Right lobe of liver (tissue), 6 donors: ENCODE data around the gene GSTP1. TPM values are rescaled to one million over a fixed set of nuclear protein-coding genes. Genes with fewer than 3 reads are reported as not detected.
"Not testable (repeated sequence)": the region's sequence is repeated elsewhere in the genome, so short reads cannot be mapped to it uniquely, and the experiment has no call there.

ENCODE experiments used
- ATAC-seq, 4 donors: fragments of 200-7000 bp; cut with Tn5 transposase; one replicate each; pipeline ENCODE4 v1.9.1; 2020; ENCODE audit warnings: mild to moderate bottlenecking in 4 of 4, moderate library complexity in 4 of 4
- DNase-seq, 3 donors: peaks; one replicate each; pipeline ENCODE4 v3.0.0-alpha.2; 2020
- H3K27ac ChIP-seq, 3 donors: fragments of 200-600 bp; one replicate each; pipeline ENCODE4 v1.8.0; 2022
- H3K27me3 ChIP-seq, 2 donors: fragments of 200-600 bp; one replicate each; pipeline ENCODE4 v1.8.0; 2022
- H3K36me3 ChIP-seq, 4 donors: fragments of 200-600 bp; sonication (generic) in 1 of 4; one replicate each; pipeline versions ENCODE4 v1.5.1 to v1.8.0; 2017 to 2022; ENCODE audit warnings: control low read depth in 1 of 4
- H3K4me1 ChIP-seq, 4 donors: fragments of 200-600 bp; sonication (generic) in 1 of 4; one replicate each; pipeline versions ENCODE4 v1.5.1 to v1.8.0; 2017 to 2022; ENCODE audit warnings: control low read depth in 1 of 4
- H3K4me3 ChIP-seq, 3 donors: fragments of 200-600 bp; one replicate each; pipeline ENCODE4 v1.8.0; 2022
- H3K9me3 ChIP-seq, 4 donors: fragments of 200-600 bp; sonication (generic) in 1 of 4; one replicate each; pipeline versions ENCODE4 v1.5.1 to v1.8.0; 2017 to 2022; ENCODE audit warnings: control low read depth in 1 of 4
- POLR2A ChIP-seq: fragments of 450-650 bp; IDR thresholded peaks from one replicate; pipeline ENCODE4 v1.6.1; 2017; ENCODE audit warnings: antibody characterized with exemption, mild to moderate bottlenecking
- WGBS: methylation state at CpG from one replicate; pipeline ENCODE4 v1.1.6; 2018; ENCODE audit warnings: low coverage, low lambda C conversion rate; ENCODE audit not compliant: insufficient coverage; ENCODE audit errors: missing lambda C conversion rate; 5-methylcytosine and 5-hydroxymethylcytosine counted together
- intact Hi-C, 2 donors: fragments of 100-400 bp; cut with DNase I; formaldehyde crosslinking; loops; one replicate each; pipeline versions ENCODE4 v1.11.2 to v1.14.1; 2022
- total RNA-seq, 6 experiments: library from RNA; depleted of rRNA in 2 of 6; stranded (reverse); fragments of >200 nt in 2 of 6; fragmentation: NEBNext Ultra II Directional in 3 of 6; extraction: Animal tissue kit (Norgen Biotek cat#: 25700) in 3 of 6; gene quantifications; one replicate each; pipeline versions ENCODE4 v1.1.0 to v1.2.4, GENCODE V29; 2016 to 2023
- TF ChIP-seq, protein P1 (sequence below), 4 donors: fragments of 200-600 bp in 3 of 4; fragments of 450-650 bp in 1 of 4; IDR thresholded peaks; one replicate each; pipeline versions ENCODE4 v1.5.1 to v1.8.0; 2016 to 2022; ENCODE audit warnings: antibody characterized with exemption in 4 of 4, mild to moderate bottlenecking in 2 of 4
- donor health status: DM: no; HTN: yes; CAD: no.
- donor health status: DM: no; HTN: no; CAD: no.
- donor health status: DM: no; HTN: no; CAD: no.
- donor health status: DM: no; HTN: yes; CAD: no.
- donor health status: DM: no; HTN: yes; CAD: no.

GSTP1 gene
- total RNA-seq, 6 experiments from 2014 or later, result 16.6 to 51.4 (median 32.3) TPM

- 82% methylated on average over 6 of the region's 7 CpGs for WGBS
- DNase-seq (no peak), ATAC-seq (no peak)
- no peak overlapping the region for H3K27ac ChIP-seq
- no peak overlapping the region for H3K4me3 ChIP-seq
- peaks cover 0 to 7% (median 0%) of the 10 kb centered on the region in 4 donors for H3K4me1 ChIP-seq
- no peaks in the 10 kb centered on the region for H3K9me3 ChIP-seq
- peaks cover 0 to 1% (median 0%) of the 10 kb centered on the region in 4 donors for H3K36me3 ChIP-seq
- intact Hi-C loops, result no loop called here
- no peaks in the 10 kb centered on the region for H3K27me3 ChIP-seq
- TF ChIP-seq POLR2A, result no peak
- TF ChIP-seq, protein P1, sequence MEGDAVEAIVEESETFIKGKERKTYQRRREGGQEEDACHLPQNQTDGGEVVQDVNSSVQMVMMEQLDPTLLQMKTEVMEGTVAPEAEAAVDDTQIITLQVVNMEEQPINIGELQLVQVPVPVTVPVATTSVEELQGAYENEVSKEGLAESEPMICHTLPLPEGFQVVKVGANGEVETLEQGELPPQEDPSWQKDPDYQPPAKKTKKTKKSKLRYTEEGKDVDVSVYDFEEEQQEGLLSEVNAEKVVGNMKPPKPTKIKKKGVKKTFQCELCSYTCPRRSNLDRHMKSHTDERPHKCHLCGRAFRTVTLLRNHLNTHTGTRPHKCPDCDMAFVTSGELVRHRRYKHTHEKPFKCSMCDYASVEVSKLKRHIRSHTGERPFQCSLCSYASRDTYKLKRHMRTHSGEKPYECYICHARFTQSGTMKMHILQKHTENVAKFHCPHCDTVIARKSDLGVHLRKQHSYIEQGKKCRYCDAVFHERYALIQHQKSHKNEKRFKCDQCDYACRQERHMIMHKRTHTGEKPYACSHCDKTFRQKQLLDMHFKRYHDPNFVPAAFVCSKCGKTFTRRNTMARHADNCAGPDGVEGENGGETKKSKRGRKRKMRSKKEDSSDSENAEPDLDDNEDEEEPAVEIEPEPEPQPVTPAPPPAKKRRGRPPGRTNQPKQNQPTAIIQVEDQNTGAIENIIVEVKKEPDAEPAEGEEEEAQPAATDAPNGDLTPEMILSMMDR (IDR thresholded peaks at IDR 0.05), result no peak
Measured at GRCh38 chr11:67617243-67617953, 33.8 kb downstream of the GSTP1 start.

DNA sequence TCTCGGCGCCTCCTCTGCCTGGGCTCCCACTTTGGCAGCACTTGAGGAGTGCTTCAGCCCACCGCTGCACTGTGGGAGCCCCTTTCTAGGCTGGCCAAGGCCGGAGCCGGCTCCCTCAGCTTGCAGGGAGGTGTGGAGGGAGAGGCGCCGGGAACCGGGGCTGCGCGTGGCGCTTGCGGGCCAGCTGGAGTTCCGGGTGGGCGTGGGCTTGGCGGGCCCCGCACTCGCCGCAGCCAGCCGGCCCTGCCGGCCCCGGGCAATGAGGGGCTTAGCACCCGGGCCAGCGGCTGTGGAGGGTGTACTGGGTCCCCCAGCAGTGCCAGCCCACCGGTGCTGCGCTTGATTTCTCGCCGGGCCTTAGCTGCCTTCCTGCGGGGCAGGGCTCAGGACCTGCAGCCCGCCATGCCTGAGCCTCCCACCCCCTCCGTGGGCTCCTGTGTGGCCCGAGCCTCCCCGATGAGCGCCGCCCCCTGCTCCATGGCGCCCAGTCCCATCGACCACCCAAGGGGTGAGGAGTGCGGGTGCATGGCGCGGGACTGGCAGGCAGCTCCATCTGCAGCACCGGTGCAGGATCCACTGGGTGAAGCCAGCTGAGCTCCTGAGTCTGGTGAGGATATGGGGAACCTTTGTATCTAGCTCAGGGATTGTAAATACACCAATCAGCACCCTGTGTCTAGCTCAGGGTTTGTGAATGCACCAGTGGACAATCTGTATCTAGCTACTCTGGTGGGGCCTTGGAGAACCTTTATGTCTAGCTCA is 35.5 kb downstream of the GSTP1 start:
- H3K27me3 ChIP-seq, H3K36me3 ChIP-seq, H3K4me1 ChIP-seq, H3K27ac ChIP-seq, H3K4me3 ChIP-seq, ATAC-seq, intact Hi-C loops, H3K9me3 ChIP-seq, DNase-seq: not testable (repeated sequence)
- 80% methylated on average over 3 of the region's 40 CpGs for WGBS

DNA sequence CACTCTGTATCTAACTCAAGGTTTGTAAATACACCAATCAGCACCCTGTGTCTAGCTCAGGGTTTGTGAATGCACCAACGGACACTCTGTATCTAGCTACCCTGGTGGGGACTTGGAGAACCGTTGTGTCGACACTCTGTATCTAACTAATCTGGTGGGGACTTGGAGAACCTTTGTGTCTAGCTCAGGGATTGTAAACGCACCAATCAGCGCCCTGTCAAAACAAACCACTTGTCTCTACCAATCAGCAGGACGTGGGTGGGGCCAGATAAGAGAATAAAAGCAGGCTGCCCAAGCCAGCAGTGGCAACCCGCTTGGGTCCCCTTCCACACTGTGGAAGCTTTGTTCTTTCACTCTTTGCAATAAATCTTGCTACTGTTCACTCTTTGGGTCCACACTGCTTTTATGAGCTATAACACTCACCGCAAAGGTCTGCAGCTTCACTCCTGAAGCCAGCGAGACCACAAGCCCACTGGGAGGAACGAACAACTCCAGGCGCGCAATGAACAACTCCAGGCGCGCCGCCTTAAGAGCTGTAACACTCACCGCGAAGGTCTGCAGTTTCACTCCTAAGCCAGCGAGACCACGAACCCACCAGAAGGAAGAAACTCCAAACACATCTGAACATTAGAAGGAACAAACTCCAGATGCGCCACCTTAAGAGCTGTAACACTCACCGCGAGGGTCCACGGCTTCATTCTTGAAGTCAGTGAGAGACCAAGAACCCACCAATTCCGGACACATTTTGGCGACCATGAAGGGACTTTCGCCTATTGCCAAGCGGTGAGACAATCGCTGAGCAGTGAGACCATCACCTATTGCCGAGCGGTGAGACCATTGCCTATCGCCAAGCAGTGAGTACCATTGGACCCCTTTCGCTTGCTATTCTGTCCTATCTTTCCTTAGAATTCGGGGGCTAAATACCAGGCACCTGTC is 36.3 kb downstream of the GSTP1 start:
- DNase-seq, intact Hi-C loops, ATAC-seq: not testable (repeated sequence)

DNA sequence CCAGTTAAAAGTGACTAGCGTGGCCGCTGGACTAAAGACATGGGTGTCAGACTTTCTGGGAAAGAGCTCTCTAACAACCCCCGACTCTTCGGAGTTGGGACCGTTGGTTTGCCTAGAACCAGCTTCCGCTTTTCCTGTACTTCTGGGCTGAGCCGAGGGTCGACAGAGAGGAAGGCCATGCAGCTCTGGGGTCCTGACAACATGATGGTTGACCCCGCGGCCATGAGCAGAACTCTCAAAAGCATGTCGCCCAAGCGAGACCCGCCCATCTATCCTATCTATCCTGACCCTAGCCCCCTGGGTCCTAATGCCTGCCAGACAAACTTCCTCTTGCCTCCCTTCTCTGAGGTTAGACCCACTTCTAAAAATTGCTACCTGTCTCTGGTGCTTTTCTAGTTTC is 37.0 kb downstream of the GSTP1 start:
- H3K4me1 ChIP-seq, H3K27me3 ChIP-seq, DNase-seq, H3K9me3 ChIP-seq, H3K36me3 ChIP-seq, ATAC-seq, intact Hi-C loops, H3K27ac ChIP-seq, H3K4me3 ChIP-seq: not testable (repeated sequence)
- WGBS, result no CpG with 5 or more reads among the region's 13 CpGs

More for the DNA sequence above, 36.3 kb downstream of the GSTP1 start:
- H3K4me3 ChIP-seq, H3K4me1 ChIP-seq, H3K27ac ChIP-seq, H3K9me3 ChIP-seq, H3K36me3 ChIP-seq, H3K27me3 ChIP-seq: not testable (repeated sequence)
- 94% methylated on average over 13 of the region's 33 CpGs for WGBS

DNA sequence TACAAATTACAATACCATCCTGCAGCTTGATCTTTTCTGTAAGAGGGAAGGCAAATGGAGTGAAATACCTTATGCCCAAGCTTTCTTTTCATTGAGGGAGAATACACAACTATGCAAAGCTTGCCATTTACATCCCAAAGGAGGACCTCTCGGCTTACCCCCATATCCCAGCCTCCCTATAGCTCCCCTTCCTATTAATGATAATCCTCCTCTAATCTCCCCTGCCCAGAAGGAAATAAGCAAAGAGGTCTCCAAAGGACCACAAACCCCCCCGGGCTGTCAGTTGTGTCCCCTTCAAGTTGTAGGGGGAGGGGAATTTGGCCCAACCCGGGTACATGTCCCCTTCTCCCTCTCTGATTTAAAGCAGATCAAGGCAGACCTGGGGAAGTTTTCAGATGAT is 38.3 kb downstream of the GSTP1 start:
- H3K9me3 ChIP-seq, H3K27ac ChIP-seq, H3K4me1 ChIP-seq, intact Hi-C loops, H3K4me3 ChIP-seq, DNase-seq, H3K27me3 ChIP-seq, ATAC-seq, H3K36me3 ChIP-seq: not testable (repeated sequence)
- 57% methylated on average over 3 of the region's 3 CpGs for WGBS

GRCh38 chr11:67622905-67623304 is 39.3 kb downstream of the GSTP1 start:
- intact Hi-C loops, H3K4me1 ChIP-seq, H3K9me3 ChIP-seq, H3K36me3 ChIP-seq, H3K4me3 ChIP-seq, ATAC-seq, H3K27me3 ChIP-seq, H3K27ac ChIP-seq: not testable (repeated sequence)
- 78% methylated on average over 4 of the region's 7 CpGs for WGBS
- peak in 2 of 3 donors; percentile 46 to 54 for DNase-seq

GRCh38 chr11:67623795-67624194 is 40.2 kb downstream of the GSTP1 start:
- ATAC-seq, H3K4me1 ChIP-seq, DNase-seq, H3K9me3 ChIP-seq, H3K36me3 ChIP-seq, H3K4me3 ChIP-seq, intact Hi-C loops, H3K27ac ChIP-seq, H3K27me3 ChIP-seq: not testable (repeated sequence)
- WGBS, result 100% methylated on average over 1 of the region's 1 CpG

DNA sequence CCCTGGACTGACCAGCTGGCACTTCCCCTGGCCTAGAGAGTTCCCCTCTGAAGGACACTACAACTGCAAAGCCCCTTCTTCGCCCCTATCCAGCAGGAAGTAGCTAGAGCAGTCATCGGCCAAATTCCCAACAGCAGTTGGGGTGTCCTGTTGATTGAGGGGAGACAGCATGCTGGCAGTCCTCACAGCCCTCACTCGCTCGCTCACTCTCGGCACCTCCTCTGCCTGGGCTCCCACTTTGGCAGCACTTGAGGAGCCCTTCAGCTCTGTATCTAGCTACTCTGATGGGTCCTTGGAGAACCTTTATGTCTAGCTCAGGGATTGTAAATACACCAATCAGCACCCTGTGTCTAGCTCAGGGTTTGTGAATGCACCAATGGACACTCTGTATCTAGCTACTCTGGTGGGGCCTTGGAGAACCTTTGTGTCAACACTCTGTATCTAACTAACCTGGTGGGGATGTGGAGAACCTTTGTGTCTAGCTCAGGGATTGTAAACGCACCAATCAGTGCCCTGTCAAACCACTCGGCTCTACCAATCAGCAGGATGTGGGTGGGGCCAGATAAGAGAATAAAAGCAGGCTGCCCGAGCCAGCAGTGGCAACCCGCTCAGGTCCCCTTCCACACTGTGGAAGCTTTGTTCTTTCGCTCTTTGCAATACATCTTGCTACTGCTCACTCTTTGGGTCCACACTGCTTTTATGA is 42.7 kb downstream of the GSTP1 start:
- intact Hi-C loops, H3K27ac ChIP-seq, DNase-seq, H3K27me3 ChIP-seq, H3K9me3 ChIP-seq, H3K4me3 ChIP-seq, ATAC-seq, H3K36me3 ChIP-seq: not testable (repeated sequence)
- WGBS, result 80% methylated on average over 5 of the region's 10 CpGs
- peaks cover 0 to 13% (median 6%) of the 10 kb centered on the region in 4 donors for H3K4me1 ChIP-seq
